SK-N-SH treated with all-trans-retinoic acid at 6 μM for 48 hours (cell line): ENCODE measurements around the gene DNAJC10.

Source experiments
- CSDC2 ChIP-seq: fragments of 250-450 bp; sonication (Bioruptor Pico); IDR thresholded peaks from 2 replicates; pipeline ENCODE4 v1.5.0; 2020; ENCODE audit warnings: mild to moderate bottlenecking, moderate library complexity
- PPARA ChIP-seq: fragments of 250-450 bp; sonication (Bioruptor Pico); IDR thresholded peaks from 2 replicates; pipeline ENCODE4 v1.5.0; 2020; ENCODE audit warnings: mild to moderate bottlenecking, borderline replicate concordance
- RARB ChIP-seq: fragments of 250-450 bp; sonication (Bioruptor Pico); IDR thresholded peaks from 2 replicates; pipeline ENCODE4 v1.8.0; 2021; ENCODE audit warnings: mild to moderate bottlenecking, moderate library complexity
- TCF4 ChIP-seq: fragments of 250-450 bp; sonication (Bioruptor Pico); IDR thresholded peaks from 2 replicates; pipeline ENCODE4 v1.8.0; 2021; ENCODE audit warnings: mild to moderate bottlenecking, moderate library complexity, borderline replicate concordance
- TOX ChIP-seq: fragments of 250-450 bp; sonication (Bioruptor Pico); IDR thresholded peaks from 2 replicates; pipeline ENCODE4 v1.8.0; 2021; ENCODE audit warnings: mild to moderate bottlenecking, moderate library complexity, borderline replicate concordance
- ZC3H10 ChIP-seq: fragments of 250-450 bp; sonication (Bioruptor Pico); IDR thresholded peaks from 2 replicates; pipeline ENCODE4 v1.5.1; 2021; ENCODE audit warnings: mild to moderate bottlenecking, moderate library complexity
- ZFP3 ChIP-seq: fragments of 250-450 bp; sonication (Bioruptor Pico); IDR thresholded peaks from 2 replicates; pipeline ENCODE4 v1.5.0; 2020; ENCODE audit warnings: mild to moderate bottlenecking, moderate library complexity
- ZFP30 ChIP-seq: fragments of 450-650 bp; formaldehyde crosslinking; IDR thresholded peaks from 2 replicates; pipeline ENCODE4 v1.5.0; 2022; ENCODE audit warnings: mild to moderate bottlenecking, moderate library complexity
- ZNF565 ChIP-seq: fragments of 450-650 bp; formaldehyde crosslinking; conservative IDR thresholded peaks from 2 replicates; pipeline ENCODE4 v1.5.0; 2020; ENCODE audit warnings: low read depth, mild to moderate bottlenecking, moderate library complexity
- ZNF8 ChIP-seq: fragments of 450-650 bp; formaldehyde crosslinking; IDR thresholded peaks from 2 replicates; pipeline ENCODE4 v1.5.0; 2020; ENCODE audit warnings: mild to moderate bottlenecking, moderate library complexity
- TF ChIP-seq, protein P1 (sequence below): fragments of 250-450 bp; sonication (Bioruptor Pico); IDR thresholded peaks from 2 replicates; pipeline ENCODE4 v1.8.0; 2020; ENCODE audit warnings: mild to moderate bottlenecking, moderate library complexity, borderline replicate concordance
- TF ChIP-seq, protein P2 (sequence below): fragments of 250-450 bp; sonication (Bioruptor Pico); IDR thresholded peaks from 2 replicates; pipeline ENCODE4 v1.5.1; 2021; ENCODE audit warnings: mild to moderate bottlenecking, moderate library complexity

DNA sequence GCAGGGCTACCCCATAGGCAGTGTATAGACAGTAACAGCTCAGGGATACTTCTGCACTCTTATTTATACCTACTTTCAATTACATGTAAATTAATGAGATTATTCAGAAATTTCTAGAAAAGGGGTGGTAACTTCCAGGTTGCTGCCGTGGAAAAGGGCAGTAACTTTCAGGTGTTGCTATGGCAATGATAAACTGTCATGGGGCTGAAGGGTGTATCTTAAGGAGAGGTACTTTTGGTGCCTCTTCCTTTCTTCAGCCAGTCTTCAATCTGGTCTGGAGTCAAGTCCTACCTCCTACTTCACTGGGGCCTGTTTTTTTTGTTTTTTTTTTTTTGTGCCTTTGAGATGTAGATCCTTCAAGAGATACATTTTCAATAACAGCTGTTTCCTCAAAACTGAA is 35.2 kb upstream of the DNAJC10 start:
- TF ChIP-seq RARB (CRISPR knock-in tag): no peak
- no peak for TF ChIP-seq ZC3H10 (CRISPR knock-in tag)
- no peak for TF ChIP-seq ZNF565 (CRISPR knock-in tag)
- TF ChIP-seq, protein P1, sequence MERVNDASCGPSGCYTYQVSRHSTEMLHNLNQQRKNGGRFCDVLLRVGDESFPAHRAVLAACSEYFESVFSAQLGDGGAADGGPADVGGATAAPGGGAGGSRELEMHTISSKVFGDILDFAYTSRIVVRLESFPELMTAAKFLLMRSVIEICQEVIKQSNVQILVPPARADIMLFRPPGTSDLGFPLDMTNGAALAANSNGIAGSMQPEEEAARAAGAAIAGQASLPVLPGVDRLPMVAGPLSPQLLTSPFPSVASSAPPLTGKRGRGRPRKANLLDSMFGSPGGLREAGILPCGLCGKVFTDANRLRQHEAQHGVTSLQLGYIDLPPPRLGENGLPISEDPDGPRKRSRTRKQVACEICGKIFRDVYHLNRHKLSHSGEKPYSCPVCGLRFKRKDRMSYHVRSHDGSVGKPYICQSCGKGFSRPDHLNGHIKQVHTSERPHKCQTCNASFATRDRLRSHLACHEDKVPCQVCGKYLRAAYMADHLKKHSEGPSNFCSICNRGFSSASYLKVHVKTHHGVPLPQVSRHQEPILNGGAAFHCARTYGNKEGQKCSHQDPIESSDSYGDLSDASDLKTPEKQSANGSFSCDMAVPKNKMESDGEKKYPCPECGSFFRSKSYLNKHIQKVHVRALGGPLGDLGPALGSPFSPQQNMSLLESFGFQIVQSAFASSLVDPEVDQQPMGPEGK (CRISPR knock-in tag): no peak
- no peak for TF ChIP-seq TOX (CRISPR knock-in tag)
- TF ChIP-seq PPARA (CRISPR knock-in tag): no peak
- TF ChIP-seq ZFP30 (CRISPR knock-in tag): no peak
- TF ChIP-seq ZNF8: no peak
- no peak for TF ChIP-seq ZFP3 (CRISPR knock-in tag)
- no peak for TF ChIP-seq TCF4 (CRISPR knock-in tag)
- TF ChIP-seq, protein P2, sequence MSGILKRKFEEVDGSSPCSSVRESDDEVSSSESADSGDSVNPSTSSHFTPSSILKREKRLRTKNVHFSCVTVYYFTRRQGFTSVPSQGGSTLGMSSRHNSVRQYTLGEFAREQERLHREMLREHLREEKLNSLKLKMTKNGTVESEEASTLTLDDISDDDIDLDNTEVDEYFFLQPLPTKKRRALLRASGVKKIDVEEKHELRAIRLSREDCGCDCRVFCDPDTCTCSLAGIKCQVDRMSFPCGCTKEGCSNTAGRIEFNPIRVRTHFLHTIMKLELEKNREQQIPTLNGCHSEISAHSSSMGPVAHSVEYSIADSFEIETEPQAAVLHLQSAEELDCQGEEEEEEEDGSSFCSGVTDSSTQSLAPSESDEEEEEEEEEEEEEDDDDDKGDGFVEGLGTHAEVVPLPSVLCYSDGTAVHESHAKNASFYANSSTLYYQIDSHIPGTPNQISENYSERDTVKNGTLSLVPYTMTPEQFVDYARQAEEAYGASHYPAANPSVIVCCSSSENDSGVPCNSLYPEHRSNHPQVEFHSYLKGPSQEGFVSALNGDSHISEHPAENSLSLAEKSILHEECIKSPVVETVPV (CRISPR knock-in tag): no peak
- no peak for TF ChIP-seq CSDC2 (CRISPR knock-in tag)
